Pancreas (tissue), 10 donors: ENCODE results near the gene UBC. TPM values are rescaled to one million over a fixed set of nuclear protein-coding genes. Genes with fewer than 3 reads are reported as not detected.
"Not testable (repeated sequence)": the region's sequence is repeated elsewhere in the genome, so short reads cannot be mapped to it uniquely, and the experiment has no call there.

Experiments
- ATAC-seq, 4 donors: fragments of 200-7000 bp; cut with Tn5 transposase; one replicate each; pipeline versions ENCODE4 v1.8.0 to v1.9.1; 2020; ENCODE audit warnings: mild to moderate bottlenecking in 4 of 4, moderate library complexity in 4 of 4
- DNase-seq, 6 donors: peaks; one replicate each; pipeline ENCODE4 v3.0.0-alpha.2; 2020
- FAIRE-seq: peaks from 2 replicates; lab custom pipeline; 2012; peaks lifted over from hg19 to GRCh38; lab: Jason Lieb, UNC
- H3K27ac ChIP-seq, 4 donors: fragments of 200-600 bp; sonication (generic); 1 replicate in 3 of 4; 2 replicates in 1 of 4; pipeline versions ENCODE4 v1.5.0 to v1.8.0; 2020
- H3K27me3 ChIP-seq, 4 donors: fragments of 200-600 bp; one replicate each; pipeline ENCODE4 v1.8.0; 2021
- H3K36me3 ChIP-seq, 3 donors: fragments of 200-600 bp; sonication (generic) in 1 of 3; one replicate each; pipeline versions ENCODE4 v1.5.0 to v1.8.0; 2020 to 2021
- H3K4me1 ChIP-seq, 3 donors: fragments of 200-600 bp; one replicate each; pipeline ENCODE4 v1.8.0; 2021
- H3K4me3 ChIP-seq, 4 donors: fragments of 200-600 bp; sonication (generic) in 2 of 4; one replicate each; pipeline versions ENCODE4 v1.5.0 to v1.8.0; 2020 to 2021
- H3K9me3 ChIP-seq, 4 donors: fragments of 200-600 bp; one replicate each; pipeline ENCODE4 v1.8.0; 2021
- CTCF ChIP-seq, 4 donors: fragments of 200-600 bp; sonication (generic) in 3 of 4; IDR thresholded peaks; one replicate each; pipeline versions ENCODE4 v1.5.0 to v1.8.0; 2021; ENCODE audit warnings: antibody characterized with exemption in 4 of 4
- WGBS, 2 donors: extraction: QIAGEN DNeasy Blood & Tissue Kit; methylation state at CpG; one replicate each; pipeline ENCODE4 v1.1.7; 2013; 5-methylcytosine and 5-hydroxymethylcytosine counted together
- intact Hi-C, 3 donors: fragments of 100-400 bp; cut with DNase I; formaldehyde crosslinking; loops; one replicate each; pipeline versions ENCODE4 v1.11.1 to v1.14.2; 2022
- polyA plus RNA-seq, 2 donors: library from polyadenylated mRNA; stranded (reverse); fragments of 200-250 nt; gene quantifications; one replicate each; pipeline ENCODE4 v1.2.3, GENCODE V29; 2013
- total RNA-seq, 6 donors: library from RNA; stranded (reverse); fragmentation: NEBNext Ultra II Directional in 4 of 6; extraction: Animal tissue kit (Norgen Biotek cat#: 25700) in 4 of 6; gene quantifications; one replicate each; pipeline versions ENCODE4 v1.2.1 to v1.2.4, GENCODE V29; 2021 to 2023
- donor health status: healthy with polysubstance abuse.
- donor health status: DM: no; HTN: no; CAD: no; lungs with moderate emphysema.
- donor health status: DM: no; HTN: no; CAD: no.
- donor health status: control.
- donor health status: control.
- donor health status: Bipolar disorder and iron deficiency.
- donor health status: DM: yes; HTN: yes; CAD: no.
- donor health status: DM: no; HTN: no; CAD: no.
- donor health status: DM: no; HTN: no; CAD: no.
- donor health status: DM: yes; HTN: yes; CAD: no.

UBC gene
- total and polyA plus RNA-seq, 8 donors: 353 to 605 (median 433) TPM

GRCh38 chr12:124898923-124899294 is 15.5 kb downstream of the UBC start:
- no peak for FAIRE-seq
- no peak for ATAC-seq
- Histone ChIP-seq H3K27ac (no peak overlapping the region), H3K27me3 (no peaks in the 10 kb centered on the region), H3K4me3 (no peak overlapping the region), H3K36me3 (no peaks in the 10 kb centered on the region), H3K9me3 (no peaks in the 10 kb centered on the region), H3K4me1 (no peaks in the 10 kb centered on the region)
- WGBS, 2 donors: 43 to 55% methylated on average over 5 of the region's 5 CpGs
- no peak for TF ChIP-seq CTCF (IDR thresholded peaks at IDR 0.05)
- intact Hi-C loops: no loop called here
- no peak for DNase-seq

- peak in 4 of 6 donors; percentile 26 to 62 (median 46) for DNase-seq
- H3K36me3 ChIP-seq: no peaks in the 10 kb centered on the region
- peak in 3 of 4 donors; percentile 29 to 39 (median 37) for TF ChIP-seq CTCF (IDR thresholded peaks at IDR 0.05)
- no peaks in the 10 kb centered on the region for H3K9me3 ChIP-seq
- WGBS, 2 donors: 22 to 25% methylated on average over 18 of the region's 18 CpGs
- H3K27me3 ChIP-seq: no peaks in the 10 kb centered on the region
- no peak for FAIRE-seq
- ATAC-seq: peak in 3 of 4 donors; percentile 79 to 95 (median 86)
- no peak overlapping the region for H3K27ac ChIP-seq
- H3K4me1 ChIP-seq: no peaks in the 10 kb centered on the region
- intact Hi-C loops: no loop called here
- H3K4me3 ChIP-seq: no peak overlapping the region
Measured at GRCh38 chr12:124898200-124898922, 16.1 kb downstream of the UBC start.

- Histone ChIP-seq H3K27me3 (no peaks in the 10 kb centered on the region), H3K9me3 (no peaks in the 10 kb centered on the region), H3K36me3 (no peaks in the 10 kb centered on the region), H3K4me3 (no peak overlapping the region), H3K27ac (no peak overlapping the region), H3K4me1 (no peaks in the 10 kb centered on the region)
- ATAC-seq: no peak
- 87 to 97% methylated on average over 5 of the region's 5 CpGs for WGBS, 2 donors
- no peak for FAIRE-seq
- no peak for DNase-seq
- TF ChIP-seq CTCF (IDR thresholded peaks at IDR 0.05): no peak
- intact Hi-C loops: no loop called here
Measured at GRCh38 chr12:124896461-124896860, 18.0 kb downstream of the UBC start.

- no peak overlapping the region for H3K27ac ChIP-seq
- 87 to 93% methylated on average over 9 of the region's 9 CpGs for WGBS, 2 donors
- intact Hi-C loops: no loop called here
- no peak for ATAC-seq
- H3K9me3 ChIP-seq: no peaks in the 10 kb centered on the region
- H3K36me3 ChIP-seq: no peaks in the 10 kb centered on the region
- FAIRE-seq: no peak
- TF ChIP-seq CTCF (IDR thresholded peaks at IDR 0.05): no peak
- H3K4me1 ChIP-seq: no peaks in the 10 kb centered on the region
- H3K27me3 ChIP-seq: no peaks in the 10 kb centered on the region
- no peak for DNase-seq
- no peak overlapping the region for H3K4me3 ChIP-seq
Measured at GRCh38 chr12:124893792-124894516, 20.5 kb downstream of the UBC start.

- H3K36me3 ChIP-seq: no peaks in the 10 kb centered on the region
- WGBS, 2 donors: 59 to 83% methylated on average over 2 of the region's 2 CpGs
- H3K27ac ChIP-seq: no peak overlapping the region
- H3K27me3 ChIP-seq: no peaks in the 10 kb centered on the region
- FAIRE-seq (no peak), DNase-seq (no peak), ATAC-seq (no peak)
- H3K4me1 ChIP-seq: no peaks in the 10 kb centered on the region
- intact Hi-C loops: no loop called here
- no peaks in the 10 kb centered on the region for H3K9me3 ChIP-seq
- no peak for TF ChIP-seq CTCF (IDR thresholded peaks at IDR 0.05)
- H3K4me3 ChIP-seq: no peak overlapping the region
Measured at GRCh38 chr12:124888260-124888659, 26.2 kb downstream of the UBC start.

- intact Hi-C loops, DNase-seq, ATAC-seq, H3K9me3 ChIP-seq, H3K36me3 ChIP-seq, FAIRE-seq, H3K27ac ChIP-seq, H3K27me3 ChIP-seq, H3K4me3 ChIP-seq, H3K4me1 ChIP-seq: not testable (repeated sequence)
- 96 to 97% methylated on average over 9 of the region's 9 CpGs for WGBS, 2 donors
Measured at GRCh38 chr12:124887766-124888165, 26.7 kb downstream of the UBC start.
